GM12878 (cell line): ENCODE data around the gene BRCA2. TPM values are rescaled to one million over a fixed set of nuclear protein-coding genes. Genes with fewer than 3 reads are reported as not detected.

ENCODE experiments used
- ATAC-seq: fragments of 200-7000 bp; cut with Tn5 transposase; 3 replicates; pipeline ENCODE4 v1.9.1; 2020; ENCODE audit warnings: mild to moderate bottlenecking, moderate library complexity
- BruUV-seq: library from RNA; stranded (reverse); fragments of 400-500 nt; replicated peaks from 2 replicates; lab custom pipeline; 2021; lab: Mats Ljungman, UMichigan
- CTCF ChIA-PET: fragments of 300-600 bp; sonication (Branson Sonifier 250); formaldehyde crosslinking; extraction: SDS; loops from one replicate; lab custom pipeline; 2021; ENCODE audit warnings: inconsistent platforms; lab: Yijun Ruan, JAX
- POLR2A ChIA-PET: fragments of 350-600 bp; formaldehyde crosslinking; extraction: SDS; loops from one replicate; lab custom pipeline; 2021; ENCODE audit warnings: inconsistent platforms; lab: Charles Lee
- RAD21 ChIA-PET: fragments of 300-600 bp; sonication (Branson Sonifier 250); formaldehyde crosslinking; loops from one replicate; lab custom pipeline; 2023; ENCODE audit warnings: antibody characterized with exemption; ENCODE audit not compliant: unreplicated experiment; lab: Charles Lee
- SMC1A ChIA-PET: fragments of 300-600 bp; sonication (Branson Sonifier 250); formaldehyde crosslinking; loops from one replicate; lab custom pipeline; 2023; ENCODE audit not compliant: unreplicated experiment, uncharacterized antibody; lab: Charles Lee
- DNase-seq: peaks from one replicate; pipeline ENCODE4 v3.0.0-alpha.2; 2011; ENCODE audit warnings: low read depth, low spot score
- FAIRE-seq: peaks from 3 replicates; lab custom pipeline; 2011; peaks lifted over from hg19 to GRCh38; lab: Jason Lieb, UNC
- H2AFZ ChIP-seq: 2 replicates; pipeline ENCODE4 v1.6.0; 2011; ENCODE audit warnings: low read depth, low read length, control low read depth; ENCODE audit not compliant: control insufficient read depth
- H3K27ac ChIP-seq: 2 replicates; pipeline ENCODE4 v1.5.1; 2011; ENCODE audit warnings: control low read depth; ENCODE audit not compliant: control insufficient read depth, insufficient read depth
- H3K27me3 ChIP-seq, 2 experiments: replicated peaks in 1 of 2; 2 replicates each; pipeline versions ENCODE4 v1.6.0 to v1.6.1; 2011; ENCODE audit warnings: low read length in 1 of 2; ENCODE audit not compliant: control insufficient read depth in 2 of 2, insufficient read depth in 2 of 2
- H3K36me3 ChIP-seq, 2 experiments: 2 replicates each; pipeline ENCODE4 v1.5.1; 2011; ENCODE audit warnings: low read length in 1 of 2; ENCODE audit not compliant: control insufficient read depth in 2 of 2, insufficient read depth in 2 of 2
- H3K4me1 ChIP-seq: 2 replicates; pipeline ENCODE4 v1.6.1; 2011; ENCODE audit warnings: mild to moderate bottlenecking, low read length, moderate library complexity, mixed read lengths; ENCODE audit not compliant: control insufficient read depth, insufficient read depth
- H3K4me2 ChIP-seq: 2 replicates; pipeline ENCODE4 v1.6.0; 2011; ENCODE audit warnings: control low read depth; ENCODE audit not compliant: control insufficient read depth, insufficient read depth
- H3K4me3 ChIP-seq: fragments of 200-600 bp; sonication (generic); 2 replicates; pipeline ENCODE4 v1.5.1; 2016
- H3K79me2 ChIP-seq: 2 replicates; pipeline ENCODE4 v1.6.0; 2011; ENCODE audit warnings: low read length; ENCODE audit not compliant: control insufficient read depth, insufficient read depth
- H3K9ac ChIP-seq: 2 replicates; pipeline ENCODE4 v1.8.0; 2011; ENCODE audit warnings: low read length, control low read depth, mixed read lengths; ENCODE audit not compliant: control insufficient read depth, insufficient read depth
- H3K9me3 ChIP-seq: replicated peaks from 3 replicates; pipeline ENCODE4 v1.5.1; 2011; ENCODE audit warnings: mild to moderate bottlenecking, low read length; ENCODE audit not compliant: control insufficient read depth, insufficient read depth
- H4K20me1 ChIP-seq: 2 replicates; pipeline ENCODE4 v1.6.0; 2011; ENCODE audit not compliant: control insufficient read depth, insufficient read depth
- CUX1 ChIP-seq: IDR thresholded peaks from 2 replicates; pipeline ENCODE4 v1.6.1; 2012; ENCODE audit warnings: improper control_type of control experiment, low read depth, low read length; ENCODE audit not compliant: insufficient replicate concordance
- GABPA ChIP-seq: IDR thresholded peaks from 2 replicates; pipeline ENCODE4 v1.6.1; 2014; ENCODE audit warnings: antibody characterized with exemption, low read depth, mild to moderate bottlenecking, inconsistent platforms
- HCFC1 ChIP-seq: fragments of 150-350 bp; IDR thresholded peaks from 2 replicates; pipeline ENCODE4 v1.6.1; 2014; ENCODE audit warnings: low read length
- MTA3 ChIP-seq: IDR thresholded peaks from 2 replicates; pipeline ENCODE4 v1.6.1; 2012; ENCODE audit warnings: low read length, inconsistent platforms, borderline replicate concordance
- NR2F1 ChIP-seq: fragments of 450-650 bp; conservative IDR thresholded peaks from 2 replicates; pipeline ENCODE4 v1.6.1; 2017; ENCODE audit warnings: mild to moderate bottlenecking
- NRF1 ChIP-seq: conservative IDR thresholded peaks from 2 replicates; pipeline ENCODE4 v1.6.1; 2011; ENCODE audit warnings: mild to moderate bottlenecking, low read depth, low read length, improper control_type of control experiment
- RCOR1 ChIP-seq: conservative IDR thresholded peaks from 2 replicates; pipeline ENCODE4 v1.6.1; 2012; ENCODE audit warnings: low read depth, low read length, improper control_type of control experiment
- RELB ChIP-seq: fragments of 450-650 bp; IDR thresholded peaks from 2 replicates; pipeline ENCODE4 v1.6.1; 2017; ENCODE audit warnings: low read depth, mild to moderate bottlenecking, moderate library complexity
- SMC3 ChIP-seq: IDR thresholded peaks from 2 replicates; pipeline ENCODE4 v1.6.1; 2011; ENCODE audit warnings: low read length, improper control_type of control experiment, borderline replicate concordance
- SP1 ChIP-seq: IDR thresholded peaks from one replicate; pipeline ENCODE4 v1.6.1; 2011; ENCODE audit warnings: low read depth, low read length
- YY1 ChIP-seq: IDR thresholded peaks from 2 replicates; pipeline ENCODE4 v1.6.1; 2011; ENCODE audit warnings: low read depth, mild to moderate bottlenecking, low read length
- WGBS: methylation state at CpG from one replicate; pipeline ENCODE4 v1.1.6; 2016; ENCODE audit warnings: low lambda C conversion rate; ENCODE audit not compliant: insufficient replicate concordance, insufficient coverage; ENCODE audit errors: missing lambda C conversion rate; 5-methylcytosine and 5-hydroxymethylcytosine counted together
- in situ Hi-C: fragments of 300-500 bp; cut with MboI; formaldehyde crosslinking; loops from 9 replicates; pipeline ENCODE4 v1.14.3; 2018; ENCODE audit warnings: mixed read lengths
- intact Hi-C: fragments of 100-400 bp; cut with micrococcal nuclease; formaldehyde crosslinking; loops from one replicate; pipeline ENCODE4 v1.14.2; 2022; ENCODE audit not compliant: unreplicated experiment
- polyA plus RNA-seq, 11 experiments: library from polyadenylated mRNA; depleted of rRNA in 4 of 11; unstranded in 6 of 11; stranded (reverse) in 5 of 11; fragments of >200 nt; fragmentation: Nextera tagmentation in 4 of 11; fragmentation: Illumina TruSeq in 1 of 11; extraction: Ambion mirVana in 4 of 11; extraction: Trizol in 1 of 11; gene quantifications; 1 replicate in 1 of 11; 2 replicates in 10 of 11; pipeline versions ENCODE4 v1.2.1 to v1.2.3, GENCODE V29; 2011 to 2016; ENCODE audit warnings: inconsistent platforms in 2 of 11, missing spikeins in 2 of 11, low read depth in 1 of 11
- total RNA-seq, 4 experiments: library from RNA; depleted of rRNA in 3 of 4; stranded (reverse); fragments of >200 nt in 3 of 4; fragmentation: Illumina TruSeq in 1 of 4; extraction: Trizol in 1 of 4; gene quantifications; 2 replicates each; pipeline versions ENCODE4 v1.2.1 to v1.2.3, GENCODE V29; 2013 to 2021
- TF ChIP-seq, protein P1 (sequence below): fragments of 450-650 bp; IDR thresholded peaks from 2 replicates; pipeline ENCODE4 v1.6.1; 2016; ENCODE audit warnings: mild to moderate bottlenecking

Gene BRCA2
- total and polyA plus RNA-seq, 10 of the 15 experiments (the other 5 are each of a cell fraction or from before 2014, with no cell fraction given), result 7.6 to 42.2 (median 23.9) TPM

- TF ChIP-seq CUX1, result no peak
- TF ChIP-seq SMC3, result no peak
- TF ChIP-seq, protein P1, sequence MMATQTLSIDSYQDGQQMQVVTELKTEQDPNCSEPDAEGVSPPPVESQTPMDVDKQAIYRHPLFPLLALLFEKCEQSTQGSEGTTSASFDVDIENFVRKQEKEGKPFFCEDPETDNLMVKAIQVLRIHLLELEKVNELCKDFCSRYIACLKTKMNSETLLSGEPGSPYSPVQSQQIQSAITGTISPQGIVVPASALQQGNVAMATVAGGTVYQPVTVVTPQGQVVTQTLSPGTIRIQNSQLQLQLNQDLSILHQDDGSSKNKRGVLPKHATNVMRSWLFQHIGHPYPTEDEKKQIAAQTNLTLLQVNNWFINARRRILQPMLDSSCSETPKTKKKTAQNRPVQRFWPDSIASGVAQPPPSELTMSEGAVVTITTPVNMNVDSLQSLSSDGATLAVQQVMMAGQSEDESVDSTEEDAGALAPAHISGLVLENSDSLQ, result no peak
- no peak for TF ChIP-seq GABPA
- TF ChIP-seq, all 136 proteins: peak for 0
Observed at GRCh38 chr13:32391101-32391619, 75.9 kb downstream of the BRCA2 start (continued).

- intact Hi-C loops, result no loop called here
- WGBS, result 97% methylated on average over 4 of the region's 4 CpGs
- Histone ChIP-seq H3K79me2 (no peaks in the 10 kb centered on the region), H3K9me3 (no peaks in the 10 kb centered on the region), H3K9ac (no peak overlapping the region), H3K4me3 (no peak overlapping the region), H2AFZ (no peak overlapping the region), H3K4me2 (no peak overlapping the region), H3K27me3 (no peaks in the 10 kb centered on the region), H3K4me1 (no peaks in the 10 kb centered on the region), H3K36me3 (peaks cover 0 to 18% of the 10 kb centered on the region in 2 experiments; a peak in 3 of 4 replicates), H3K27ac (no peak overlapping the region), H4K20me1 (no peaks in the 10 kb centered on the region)
- no peak for ATAC-seq
- ChIA-PET CTCF (interaction anchor here (1.2 kb wide), 1 partner anchor 10 kb away, joined by 3 read pairs; no protein-coding TSS in a partner anchor), RAD21 (no interaction called here), SMC1A (interaction anchor here (1.1 kb wide), 1 partner anchor 10 kb away, joined by 4 read pairs; no protein-coding TSS in a partner anchor), POLR2A (interaction anchor here (0.9 kb wide), 1 partner anchor 12 kb away, joined by 3 read pairs; no protein-coding TSS in a partner anchor)
- DNase-seq, result no peak
- no TSS peak for BruUV-seq
- FAIRE-seq, result no peak
- in situ Hi-C loops, result no loop called here
- no peak for TF ChIP-seq NRF1
- no peak for TF ChIP-seq YY1
- TF ChIP-seq HCFC1, result no peak
- no peak for TF ChIP-seq RCOR1
- no peak for TF ChIP-seq SP1
- no peak for TF ChIP-seq NR2F1
- no peak for TF ChIP-seq RELB
- no peak for TF ChIP-seq MTA3
Observed at GRCh38 chr13:32403108-32403507, 87.8 kb downstream of the BRCA2 start.
